HepG2 (cell line): ENCODE results near the gene ZDHHC24. TPM values are rescaled to one million over a fixed set of nuclear protein-coding genes. Genes with fewer than 3 reads are reported as not detected.

Experiments used
- ATAC-seq: fragments of 200-7000 bp; cut with Tn5 transposase; 3 replicates; pipeline ENCODE4 v1.9.1; 2020; ENCODE audit warnings: mild to moderate bottlenecking, moderate library complexity
- BruUV-seq: library from RNA; stranded (reverse); fragments of 400-500 nt; replicated peaks from 2 replicates; lab custom pipeline; 2021; lab: Mats Ljungman, UMichigan
- CTCF ChIA-PET: fragments of 300-600 bp; formaldehyde crosslinking; extraction: SDS; loops from one replicate; lab custom pipeline; 2021; ENCODE audit warnings: low total read pairs, inconsistent platforms, low intra/inter-chr PET ratio; lab: Yijun Ruan, JAX
- POLR2A ChIA-PET: fragments of 350-600 bp; sonication (Branson Sonifier 250); formaldehyde crosslinking; loops from one replicate; lab custom pipeline; 2020; ENCODE audit warnings: antibody characterized with exemption, inconsistent platforms; lab: Yijun Ruan, JAX
- DNase-seq: peaks from one replicate; pipeline ENCODE4 v3.0.0-alpha.2; 2015; ENCODE audit warnings: low spot score
- FAIRE-seq: peaks from 3 replicates; lab custom pipeline; 2011; peaks lifted over from hg19 to GRCh38; lab: Jason Lieb, UNC
- H2AFZ ChIP-seq: one replicate; pipeline ENCODE4 v1.6.1; 2011; ENCODE audit warnings: low read length, inconsistent platforms
- H3K27ac ChIP-seq: fragments of 300-600 bp; 3 replicates; pipeline ENCODE4 v1.8.0; 2011; ENCODE audit warnings: mixed run types, mild to moderate bottlenecking, mixed read lengths, low read length, inconsistent platforms; ENCODE audit not compliant: insufficient read depth; ENCODE audit errors: extremely low read length
- H3K27me3 ChIP-seq, 2 experiments: fragments of 200-600 bp in 1 of 2; 2 replicates in 1 of 2; 3 replicates in 1 of 2; pipeline versions ENCODE4 v1.6.0 to v1.8.0; 2011; ENCODE audit warnings: low read length in 2 of 2, mild to moderate bottlenecking in 2 of 2, moderate library complexity in 2 of 2, inconsistent platforms in 1 of 2; ENCODE audit not compliant: insufficient read depth in 2 of 2, control insufficient read depth in 1 of 2
- H3K36me3 ChIP-seq, 2 experiments: fragments of 200-600 bp in 1 of 2; replicated peaks in 1 of 2; 2 replicates in 1 of 2; 3 replicates in 1 of 2; pipeline versions ENCODE4 v1.5.1 to v1.8.0; 2011; ENCODE audit warnings: low read length in 2 of 2, inconsistent platforms in 1 of 2; ENCODE audit not compliant: insufficient read depth in 2 of 2, control insufficient read depth in 1 of 2
- H3K4me1 ChIP-seq: 2 replicates; pipeline ENCODE4 v1.5.1; 2012; ENCODE audit warnings: low read length, inconsistent platforms; ENCODE audit not compliant: insufficient read depth
- H3K4me2 ChIP-seq: 2 replicates; pipeline ENCODE4 v1.6.0; 2011; ENCODE audit warnings: low read depth, low read length, inconsistent platforms
- H3K4me3 ChIP-seq, 3 experiments: fragments of 200-600 bp in 1 of 3; sonication (generic), shearing (Covaris generic) in 1 of 3; replicated peaks in 1 of 3; 2 replicates each; pipeline ENCODE4 v1.5.1; 2011 to 2016; ENCODE audit warnings: low read length in 3 of 3, inconsistent platforms in 2 of 3, low read depth in 2 of 3, mild to moderate bottlenecking in 2 of 3, control low read depth in 1 of 3, mixed read lengths in 1 of 3; ENCODE audit not compliant: insufficient read depth in 1 of 3
- H3K79me2 ChIP-seq: one replicate; pipeline ENCODE4 v1.6.1; 2011; ENCODE audit warnings: low read length, inconsistent platforms; ENCODE audit not compliant: insufficient read depth
- H3K9ac ChIP-seq: 2 replicates; pipeline ENCODE4 v1.6.0; 2011; ENCODE audit warnings: mild to moderate bottlenecking, low read depth, low read length, inconsistent platforms; ENCODE audit not compliant: insufficient read depth
- H3K9me3 ChIP-seq: 2 replicates; pipeline ENCODE4 v1.5.1; 2012; ENCODE audit warnings: mild to moderate bottlenecking, low read length
- H4K20me1 ChIP-seq: 2 replicates; pipeline ENCODE4 v1.6.0; 2011; ENCODE audit warnings: inconsistent platforms, mild to moderate bottlenecking, low read length, moderate library complexity; ENCODE audit not compliant: insufficient read depth
- AGO2 ChIP-seq: fragments of 200-400 bp; formaldehyde crosslinking; optimal IDR thresholded peaks from 2 replicates; pipeline ENCODE3; 2017; ENCODE audit warnings: mild to moderate bottlenecking, low read depth, low read length, moderate library complexity
- CBX2 ChIP-seq, 2 experiments: fragments of 200-600 bp in 1 of 2; sonication (generic); formaldehyde crosslinking in 1 of 2; IDR thresholded peaks; 2 replicates each; pipeline versions ENCODE4 v1.7.0 to v1.8.1; 2018 to 2022; ENCODE audit warnings: low read depth in 2 of 2, low read length in 1 of 2, mild to moderate bottlenecking in 1 of 2, missing genetic modification reagents in 1 of 2
- DRAP1 ChIP-seq: IDR thresholded peaks from 2 replicates; pipeline ENCODE4 v1.6.1; 2016; ENCODE audit warnings: missing genetic modification reagents, missing compliant biosample characterization
- PITX1 ChIP-seq: sonication (generic); formaldehyde crosslinking; IDR thresholded peaks from 2 replicates; pipeline ENCODE4 v1.5.1; 2020; ENCODE audit warnings: mild to moderate bottlenecking, missing genetic modification reagents
- ZFY ChIP-seq: sonication (generic); formaldehyde crosslinking; IDR thresholded peaks from 2 replicates; pipeline ENCODE4 v1.4.0; 2020; ENCODE audit warnings: missing genetic modification reagents
- ZNF12 ChIP-seq: sonication (generic); formaldehyde crosslinking; IDR thresholded peaks from 2 replicates; pipeline ENCODE4 v1.5.0; 2020; ENCODE audit warnings: missing genetic modification reagents
- ZNF710 ChIP-seq: sonication (generic); formaldehyde crosslinking; IDR thresholded peaks from 2 replicates; pipeline ENCODE4 v1.5.0; 2020; ENCODE audit warnings: mild to moderate bottlenecking, missing genetic modification reagents, borderline replicate concordance
- WGBS: methylation state at CpG from one replicate; pipeline ENCODE4 v1.1.6; 2017; ENCODE audit warnings: low lambda C conversion rate; 5-methylcytosine and 5-hydroxymethylcytosine counted together
- in situ Hi-C: cut with HindIII; loops from 2 replicates; pipeline ENCODE4 v1.10.0; 2017; ENCODE audit warnings: low pct_unique_long_range_greater_than_20kb; ENCODE audit not compliant: extremely low pct_ligation_motif_present
- intact Hi-C: fragments of 100-400 bp; cut with micrococcal nuclease; formaldehyde crosslinking; loops from one replicate; pipeline ENCODE4 v1.10.0; 2022; ENCODE audit not compliant: unreplicated experiment
- polyA plus RNA-seq, 8 experiments: library from polyadenylated mRNA; depleted of rRNA in 3 of 8; stranded (reverse) in 7 of 8; unstranded in 1 of 8; fragments of >200 nt; fragmentation: Illumina TruSeq in 4 of 8; extraction: Trizol in 4 of 8; gene quantifications; 2 replicates each; pipeline versions ENCODE4 v1.2.1 to v1.2.3, GENCODE V29; 2011 to 2016; ENCODE audit warnings: low read depth in 4 of 8, missing spikeins in 1 of 8, mixed read lengths in 1 of 8; ENCODE audit not compliant: insufficient read depth in 1 of 8
- total RNA-seq, 5 experiments: library from RNA; depleted of rRNA; stranded (reverse); fragments of >200 nt; fragmentation: Illumina TruSeq; extraction: Trizol; gene quantifications; 2 replicates each; pipeline ENCODE4 v1.2.3, GENCODE V29; 2016; ENCODE audit warnings: low read depth in 1 of 5

ZDHHC24 gene
- total and polyA plus RNA-seq, 2 of the 13 experiments (the other 11 are each of a cell fraction or from before 2014, with no cell fraction given) = 4.3 TPM

GRCh38 chr11:66529655-66530054 lies 16.2 kb downstream of the ZDHHC24 start:
- Histone ChIP-seq H4K20me1 (no peaks in the 10 kb centered on the region), H2AFZ (no peak overlapping the region), H3K79me2 (no peaks in the 10 kb centered on the region), H3K36me3 (peaks cover 0 to 1% of the 10 kb centered on the region in 2 experiments; a peak in 2 of 5 replicates), H3K9ac (no peak overlapping the region), H3K27ac (no peak overlapping the region), H3K4me3 (no peak overlapping the region), H3K4me1 (0 out of 2 replicates have a peak, but pooled peaks cover 7% of the 10 kb centered on the region), H3K4me2 (no peak overlapping the region), H3K9me3 (no peaks in the 10 kb centered on the region), H3K27me3 (no peaks in the 10 kb centered on the region)
- BruUV-seq = no TSS peak
- in situ Hi-C loops = no loop called here
- no peak for FAIRE-seq
- no peak for DNase-seq
- CTCF ChIA-PET = no interaction called here
- TF ChIP-seq AGO2 (peak; percentile 43), ZNF12 (CRISPR knock-in tag) (no peak), ZFY (CRISPR knock-in tag) (no peak), CBX2 (IDR thresholded peaks at IDR 0.05; ENCODE audit: low read depth, low read length) (no peak), CBX2 (CRISPR knock-in tag; IDR thresholded peaks at IDR 0.05; ENCODE audit: low read depth) (no peak), PITX1 (CRISPR knock-in tag) (no peak), DRAP1 (CRISPR knock-in tag) (no peak), ZNF710 (CRISPR knock-in tag) (no peak)
- 92% methylated on average over 6 of the region's 13 CpGs for WGBS
- POLR2A ChIA-PET = no interaction called here
- no peak for ATAC-seq
- intact Hi-C loops = no loop called here
